Measurements from ENCODE around the gene SIRT3.

DNA sequence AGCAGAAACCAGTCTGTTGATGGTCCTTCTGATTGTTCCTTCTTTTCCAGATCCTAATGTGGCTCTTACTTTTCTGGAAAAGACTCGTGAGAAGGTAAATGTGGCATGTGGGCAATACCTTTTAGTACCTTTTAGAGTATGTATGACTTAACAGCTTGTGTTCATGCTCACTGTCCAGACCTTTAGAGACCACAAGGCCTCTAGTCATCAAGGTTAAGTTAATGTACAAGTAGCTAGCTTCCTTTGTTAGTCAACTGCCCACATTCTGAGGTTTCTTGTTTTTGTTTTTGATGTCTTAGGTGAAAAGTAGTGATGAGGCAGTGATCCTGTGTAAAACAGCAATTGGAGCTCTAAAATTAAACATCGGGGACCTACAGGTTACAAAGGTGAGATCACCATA lies 8.2 kb upstream of the SIRT3 start:
- TF ChIP-seq, protein P1, sequence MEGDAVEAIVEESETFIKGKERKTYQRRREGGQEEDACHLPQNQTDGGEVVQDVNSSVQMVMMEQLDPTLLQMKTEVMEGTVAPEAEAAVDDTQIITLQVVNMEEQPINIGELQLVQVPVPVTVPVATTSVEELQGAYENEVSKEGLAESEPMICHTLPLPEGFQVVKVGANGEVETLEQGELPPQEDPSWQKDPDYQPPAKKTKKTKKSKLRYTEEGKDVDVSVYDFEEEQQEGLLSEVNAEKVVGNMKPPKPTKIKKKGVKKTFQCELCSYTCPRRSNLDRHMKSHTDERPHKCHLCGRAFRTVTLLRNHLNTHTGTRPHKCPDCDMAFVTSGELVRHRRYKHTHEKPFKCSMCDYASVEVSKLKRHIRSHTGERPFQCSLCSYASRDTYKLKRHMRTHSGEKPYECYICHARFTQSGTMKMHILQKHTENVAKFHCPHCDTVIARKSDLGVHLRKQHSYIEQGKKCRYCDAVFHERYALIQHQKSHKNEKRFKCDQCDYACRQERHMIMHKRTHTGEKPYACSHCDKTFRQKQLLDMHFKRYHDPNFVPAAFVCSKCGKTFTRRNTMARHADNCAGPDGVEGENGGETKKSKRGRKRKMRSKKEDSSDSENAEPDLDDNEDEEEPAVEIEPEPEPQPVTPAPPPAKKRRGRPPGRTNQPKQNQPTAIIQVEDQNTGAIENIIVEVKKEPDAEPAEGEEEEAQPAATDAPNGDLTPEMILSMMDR (optimal IDR thresholded peaks at IDR 0.05 in 1 of 3, IDR thresholded peaks at IDR 0.05 in 1 of 3, conservative IDR thresholded peaks at IDR 0.05 in 1 of 3; ENCODE audit: extremely low read depth in 1 of 3, insufficient read depth in 2 of 3, low read length in 3 of 3): no peak
- no peak for TF ChIP-seq EZH2 (IDR thresholded peaks at IDR 0.05; ENCODE audit: low read length)

Data from keratinocyte (primary cell).